ENCODE data around the gene CYP2R1. TPM values are rescaled to one million over a fixed set of nuclear protein-coding genes. Genes with fewer than 3 reads are reported as not detected.

CYP2R1 gene
- total and polyA plus RNA-seq, 12 donors, result 5.7 to 58.5 (median 9.2) TPM

- H3K27me3 ChIP-seq, result no peaks in the 10 kb centered on the region
- H3K27ac ChIP-seq, result no peak overlapping the region
- H3K4me1 ChIP-seq (replicated peaks in 1 of 2), result no peaks in the 10 kb centered on the region
- no peak for DNase-seq
- H3K9me3 ChIP-seq (replicated peaks in 1 of 3), result no peaks in the 10 kb centered on the region
- no peaks in the 10 kb centered on the region for H3K36me3 ChIP-seq (replicated peaks in 1 of 2)
- intact Hi-C loops (cut with DNase I), result no loop called here
- TF ChIP-seq POLR2A (IDR thresholded peaks at IDR 0.05) (no peak), CTCF (IDR thresholded peaks at IDR 0.05) (no peak)
- no peak overlapping the region for H3K4me3 ChIP-seq
Observed at GRCh38 chr11:14932447-14932846, 40.4 kb upstream of the CYP2R1 start.

GRCh38 chr11:14930369-14930768 is 38.3 kb upstream of the CYP2R1 start:
- H3K27ac ChIP-seq, result no peak overlapping the region
- H3K36me3 ChIP-seq (replicated peaks in 1 of 2), result no peaks in the 10 kb centered on the region
- DNase-seq, result no peak
- H3K27me3 ChIP-seq, result no peaks in the 10 kb centered on the region
- TF ChIP-seq POLR2A (IDR thresholded peaks at IDR 0.05) (no peak), CTCF (IDR thresholded peaks at IDR 0.05) (no peak)
- 61 to 71% (median 64%) methylated on average over 2 of the region's 2 CpGs for WGBS, 4 donors
- no peaks in the 10 kb centered on the region for H3K9me3 ChIP-seq (replicated peaks in 1 of 3)
- H3K4me3 ChIP-seq, result no peak overlapping the region
- no peaks in the 10 kb centered on the region for H3K4me1 ChIP-seq (replicated peaks in 1 of 2)
- intact Hi-C loops (cut with DNase I), result no loop called here

- Histone ChIP-seq H3K36me3 (replicated peaks in 1 of 2) (no peaks in the 10 kb centered on the region), H3K4me1 (replicated peaks in 1 of 2) (no peaks in the 10 kb centered on the region), H3K9me3 (replicated peaks in 1 of 3) (no peaks in the 10 kb centered on the region), H3K27me3 (no peaks in the 10 kb centered on the region), H3K27ac (no peak overlapping the region), H3K4me3 (no peak overlapping the region)
- intact Hi-C loops (cut with DNase I), result no loop called here
- DNase-seq, result no peak
- no peak for TF ChIP-seq CTCF (IDR thresholded peaks at IDR 0.05)
Observed at GRCh38 chr11:14927146-14927545, 35.1 kb upstream of the CYP2R1 start.

GRCh38 chr11:14924318-14924717 is 32.3 kb upstream of the CYP2R1 start:
- Histone ChIP-seq H3K27ac (no peak overlapping the region), H3K4me3 (no peak overlapping the region), H3K36me3 (replicated peaks in 1 of 2) (no peaks in the 10 kb centered on the region), H3K9me3 (replicated peaks in 1 of 3) (no peaks in the 10 kb centered on the region), H3K4me1 (replicated peaks in 1 of 2) (no peaks in the 10 kb centered on the region), H3K27me3 (no peaks in the 10 kb centered on the region)
- TF ChIP-seq CTCF (IDR thresholded peaks at IDR 0.05) (no peak), POLR2A (IDR thresholded peaks at IDR 0.05) (no peak)
- WGBS, 4 donors, result 65 to 80% (median 76%) methylated on average over 3 of the region's 3 CpGs
- DNase-seq, result no peak
- intact Hi-C loops (cut with DNase I), result no loop called here
